NCI-H748 (cell line): ENCODE data around the gene DCUN1D5.

Experiments used
- DNase-seq: peaks from one replicate; lab custom pipeline; 2025; ENCODE audit not compliant: unreplicated experiment; lab: John Stamatoyannopoulos, UW

Gene DCUN1D5

DNA sequence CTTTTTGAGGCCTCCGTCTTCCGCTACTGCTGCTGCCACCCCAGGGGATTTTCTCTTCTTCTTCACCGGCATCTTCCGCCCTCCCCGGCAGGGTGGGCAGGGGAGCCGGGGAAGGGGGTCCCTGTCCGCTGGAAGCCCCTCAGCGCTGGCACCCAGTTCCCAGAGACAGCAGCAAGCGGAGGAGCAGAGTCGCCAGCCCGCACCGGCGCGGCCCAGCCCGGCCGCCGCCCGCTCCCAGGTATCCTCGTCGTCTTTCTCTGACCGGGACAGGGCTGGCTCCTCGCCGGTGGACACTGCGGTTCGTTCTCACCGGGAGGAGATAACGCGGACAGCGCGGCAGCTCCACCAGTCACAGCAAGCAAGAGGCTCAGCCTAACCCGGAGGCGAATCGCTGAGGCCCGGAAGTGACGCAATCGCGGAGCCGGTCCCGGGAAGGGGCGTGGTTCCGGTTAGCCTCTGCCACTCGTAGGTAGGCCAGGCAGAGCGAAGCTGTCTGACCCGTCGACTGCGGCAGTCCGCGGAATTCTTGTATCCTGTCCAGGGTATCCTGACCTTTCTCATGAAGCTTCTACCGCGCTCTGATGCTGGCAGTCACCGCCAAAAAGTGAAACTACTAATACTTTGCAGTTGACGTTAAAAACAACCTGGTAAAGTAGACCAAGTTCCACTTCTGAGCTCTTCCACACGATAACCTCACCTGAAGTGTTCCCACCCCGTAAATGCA lies at the start of gene DCUN1D5:
DCUN1D5 (minus strand) TSS at position 360 of the 724 bp plus-strand sequence; CDS start at position 72, 288 bp downstream.
- DNase-seq = peak; percentile 93

DNA sequence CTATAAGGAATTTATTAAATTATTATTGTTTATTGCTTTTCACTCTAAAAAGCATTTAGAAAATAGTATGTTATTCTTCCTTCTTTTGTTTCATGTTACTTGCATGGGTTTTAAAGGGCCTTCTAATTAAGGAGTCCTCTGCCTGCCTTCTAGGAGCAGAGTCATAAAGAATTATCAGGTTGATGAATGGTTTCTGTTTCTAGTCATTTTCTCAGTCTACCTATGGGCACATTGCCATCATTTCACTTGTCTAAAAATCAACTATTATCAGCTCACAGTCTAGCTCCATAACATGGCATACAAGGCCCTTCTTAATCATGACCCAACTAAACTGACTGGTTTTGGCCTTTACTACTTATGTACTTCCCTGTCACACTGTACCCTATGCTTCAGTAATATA lies 33.5 kb upstream of the DCUN1D5 start:
- no peak for DNase-seq

DNA sequence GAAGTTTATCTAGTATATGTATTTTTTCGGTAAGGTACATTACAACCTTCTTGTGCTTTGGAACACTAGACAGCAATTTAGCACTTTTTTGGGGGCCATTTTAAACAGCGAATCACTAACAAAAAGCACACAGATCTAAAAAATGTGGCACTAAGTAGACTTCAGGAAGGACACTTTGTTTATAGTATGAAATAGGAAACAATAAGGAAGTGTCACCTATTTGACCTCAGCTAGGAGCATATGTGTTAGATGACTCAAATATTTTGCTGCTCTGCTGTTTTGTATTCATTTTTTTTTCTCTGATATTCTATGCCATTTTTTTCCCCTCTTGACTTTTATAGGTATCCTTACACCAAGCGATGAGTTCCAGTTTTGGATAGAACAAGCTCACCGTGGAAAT lies 22.9 kb upstream of the DCUN1D5 start:
- no peak for DNase-seq

DNA sequence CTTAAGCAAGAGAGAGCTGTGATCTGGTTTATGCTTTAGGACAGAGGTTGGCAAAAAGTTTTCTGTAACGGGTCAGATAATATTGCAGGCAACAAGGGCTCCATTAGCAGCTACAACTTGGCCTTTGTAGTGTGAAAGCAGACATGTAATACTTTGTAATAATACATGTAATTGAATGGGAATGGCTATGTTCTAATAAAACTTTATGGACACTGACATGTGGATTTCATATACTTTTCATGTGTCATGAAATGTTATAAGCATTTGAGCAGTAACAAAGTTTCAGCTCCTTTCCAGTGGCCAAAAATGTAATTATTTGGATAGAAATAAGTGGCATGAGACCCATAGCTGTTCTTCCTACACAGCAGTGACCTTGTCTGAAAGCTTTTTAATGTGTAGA lies 20.4 kb upstream of the DCUN1D5 start:
- no peak for DNase-seq

DNA sequence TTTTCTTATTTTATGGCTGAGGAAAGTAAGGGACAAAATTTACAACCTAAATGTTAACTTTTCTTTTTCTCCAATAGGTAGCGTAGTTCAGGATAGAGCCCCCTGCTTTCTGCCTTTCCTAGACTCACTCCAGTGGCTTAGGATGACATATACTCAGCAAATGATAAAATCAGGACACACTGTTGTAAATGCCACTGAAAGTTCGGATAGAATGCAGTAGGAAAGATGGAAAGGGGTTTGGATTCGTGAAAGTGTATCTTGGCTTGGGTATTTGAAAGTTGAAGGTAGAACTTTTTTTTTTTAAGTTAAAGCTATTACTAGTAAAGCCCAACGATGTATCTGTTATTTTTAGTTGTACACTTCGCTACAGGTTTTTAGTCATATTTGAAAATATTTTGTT lies 19.4 kb upstream of the DCUN1D5 start:
- no peak for DNase-seq

DNA sequence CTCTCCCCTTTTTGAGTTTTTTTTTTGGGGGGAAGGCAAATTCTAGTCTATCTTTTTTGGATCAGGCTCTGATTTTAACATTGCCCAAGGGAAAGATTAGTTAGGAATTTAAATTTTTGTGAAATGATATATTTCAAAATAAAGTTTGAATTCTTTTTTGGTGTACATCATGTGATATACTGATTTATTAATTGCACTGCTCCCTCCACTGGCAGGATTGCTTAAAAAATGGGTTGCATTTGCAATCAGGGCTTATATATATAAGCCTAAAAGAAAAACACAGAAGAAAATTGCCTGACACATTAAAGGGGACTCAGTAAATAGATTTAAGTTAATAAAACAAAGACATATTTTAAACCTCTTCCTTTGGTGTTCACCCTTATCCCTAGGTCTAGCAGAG lies 18.4 kb upstream of the DCUN1D5 start:
- DNase-seq = no peak

DNA sequence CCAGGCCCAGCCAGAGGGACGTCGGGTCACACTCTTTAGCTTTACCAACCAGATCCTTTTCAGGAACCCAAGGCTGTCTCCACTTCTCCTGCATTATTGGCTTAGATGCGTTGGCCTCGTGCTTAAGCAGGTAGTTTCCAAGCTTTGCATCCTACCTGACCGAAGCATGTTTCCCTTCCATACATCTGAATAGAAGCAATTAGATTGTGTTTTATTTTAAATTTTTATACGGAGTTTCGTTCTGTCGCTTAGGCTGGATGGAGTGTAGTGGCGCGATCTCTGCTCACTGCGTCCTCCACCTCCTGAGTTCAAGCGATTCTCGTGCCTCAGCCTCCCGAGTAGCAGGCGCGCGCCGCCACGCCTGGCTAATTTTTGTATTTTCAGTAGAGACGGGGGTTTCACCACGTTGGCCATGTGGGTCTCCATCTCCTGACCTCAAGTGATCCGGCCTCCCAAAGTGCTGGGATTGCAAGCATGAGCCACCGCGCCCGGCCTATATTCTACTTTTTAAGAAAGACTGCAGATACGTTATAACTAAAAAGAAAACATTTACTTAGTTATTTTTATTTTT lies 17.9 kb upstream of the DCUN1D5 start:
- peak; percentile 42 for DNase-seq

DNA sequence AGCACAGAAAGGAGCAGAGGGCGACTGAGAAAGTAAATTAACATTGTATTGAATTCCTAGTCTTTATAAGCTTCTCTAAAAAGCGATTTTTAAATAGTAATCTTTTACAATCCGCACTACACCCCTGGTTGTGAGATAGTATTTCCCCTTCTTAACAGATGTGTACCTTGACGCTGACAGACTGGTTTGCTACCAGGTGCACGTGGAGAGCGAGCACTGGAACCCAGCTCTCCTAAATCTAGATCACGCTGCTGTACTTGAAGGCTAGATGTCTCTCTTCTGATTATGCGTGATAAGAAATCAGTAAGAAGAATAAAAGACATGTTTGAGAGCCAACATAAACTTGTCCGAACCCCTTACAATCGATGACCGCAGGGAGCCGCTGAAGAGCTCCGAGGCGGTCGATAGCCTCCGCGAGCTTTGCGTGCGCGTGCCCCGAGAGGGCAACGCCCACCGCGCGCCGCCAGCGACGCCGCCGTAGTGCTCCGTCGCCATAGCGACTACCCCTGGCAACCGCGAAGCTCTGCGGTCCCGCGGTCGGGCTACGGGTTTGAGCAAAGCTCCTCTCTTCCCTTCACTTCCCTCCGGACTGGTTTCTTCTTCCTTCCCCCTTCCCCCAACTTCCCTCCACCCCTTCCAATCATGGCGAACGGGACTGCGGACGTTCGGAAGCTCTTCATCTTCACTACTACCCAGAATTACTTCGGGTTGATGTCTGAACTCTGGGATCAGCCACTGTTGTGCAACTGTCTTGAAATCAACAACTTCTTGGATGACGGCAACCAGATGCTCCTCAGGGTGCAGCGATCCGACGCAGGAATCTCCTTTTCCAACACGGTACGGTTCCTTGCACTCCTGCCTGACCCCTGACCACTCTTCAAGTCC lies 17.2 kb upstream of the DCUN1D5 start, which contains the start of gene DYNC2H1:
DYNC2H1 (plus strand) TSS at position 494 of the 885 bp plus-strand sequence; CDS start at position 643, 149 bp downstream.
- peak; percentile 92 for DNase-seq

DNA sequence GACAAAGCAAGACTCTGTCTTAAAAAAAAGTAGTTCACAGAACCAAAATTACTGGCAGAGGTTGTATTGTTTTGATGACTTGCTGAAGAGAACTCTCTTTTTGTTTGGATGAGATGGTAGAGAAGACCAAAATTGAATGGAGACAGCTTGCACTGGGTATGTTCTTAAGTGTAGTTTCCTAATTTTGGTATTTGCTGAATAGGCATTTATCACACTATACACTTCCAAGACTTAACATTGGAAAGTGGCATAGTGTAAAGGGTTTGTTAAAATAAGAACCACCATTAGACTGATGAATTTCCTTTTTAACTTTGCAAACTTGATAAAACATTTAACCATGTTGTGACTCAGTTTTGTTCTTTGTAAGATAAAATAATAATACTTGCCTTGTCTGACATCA lies 5.3 kb upstream of the DCUN1D5 start:
- DNase-seq = no peak

DNA sequence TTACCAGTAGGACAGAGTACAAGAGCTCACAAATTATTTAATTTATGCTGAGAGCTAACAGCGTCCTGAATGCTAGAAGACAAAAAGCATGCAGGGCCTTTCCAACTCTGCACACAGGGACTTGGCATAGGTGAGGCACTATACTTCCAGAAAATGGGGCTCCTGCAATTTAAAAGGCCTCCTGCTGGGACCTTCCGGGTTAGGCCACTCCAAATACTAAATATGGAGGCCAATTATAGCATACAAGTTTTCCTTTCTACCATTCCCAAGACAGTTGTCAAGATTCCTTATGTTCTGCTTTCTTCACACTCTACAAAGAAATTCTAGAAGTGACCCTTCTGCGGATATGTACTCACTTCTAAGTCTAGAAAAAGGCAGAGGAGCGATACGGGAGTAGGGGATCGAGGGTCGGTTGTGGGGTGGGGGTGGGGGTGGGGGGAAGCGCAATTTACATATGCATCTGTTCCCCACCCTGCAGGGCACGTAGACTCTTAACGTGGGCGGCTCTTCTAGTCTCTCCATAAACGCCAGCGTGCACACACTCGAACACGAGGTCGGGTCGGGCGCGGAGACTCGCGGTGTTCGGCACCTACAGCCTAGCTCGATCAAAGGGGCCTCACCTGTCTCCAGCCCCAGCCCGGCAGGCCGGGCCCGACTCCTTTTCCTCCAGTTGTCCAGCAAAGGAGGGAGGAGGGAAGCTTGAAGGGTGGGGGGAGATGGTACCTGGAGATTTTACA lies 728 bp downstream of the DCUN1D5 start:
- DNase-seq = peak; percentile 57

DNA sequence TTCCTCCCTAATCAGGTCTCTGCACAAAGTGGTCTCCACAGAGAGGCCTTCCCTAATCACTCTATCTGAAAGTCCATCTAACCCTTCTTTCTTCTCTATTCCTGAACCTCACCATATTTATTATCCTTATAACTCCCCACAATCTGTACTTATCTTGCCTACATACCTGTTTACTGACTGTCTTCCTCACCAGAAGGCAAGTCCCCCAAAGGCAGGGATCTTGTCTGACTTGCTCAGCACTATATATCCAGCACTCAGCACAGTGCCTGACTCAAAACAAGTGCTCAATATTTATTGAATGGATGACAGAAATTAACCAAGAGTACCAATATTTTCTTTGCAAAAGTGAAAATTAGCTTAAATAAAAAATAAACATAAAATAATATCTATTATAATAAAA lies 5.5 kb downstream of the DCUN1D5 start:
- no peak for DNase-seq

DNA sequence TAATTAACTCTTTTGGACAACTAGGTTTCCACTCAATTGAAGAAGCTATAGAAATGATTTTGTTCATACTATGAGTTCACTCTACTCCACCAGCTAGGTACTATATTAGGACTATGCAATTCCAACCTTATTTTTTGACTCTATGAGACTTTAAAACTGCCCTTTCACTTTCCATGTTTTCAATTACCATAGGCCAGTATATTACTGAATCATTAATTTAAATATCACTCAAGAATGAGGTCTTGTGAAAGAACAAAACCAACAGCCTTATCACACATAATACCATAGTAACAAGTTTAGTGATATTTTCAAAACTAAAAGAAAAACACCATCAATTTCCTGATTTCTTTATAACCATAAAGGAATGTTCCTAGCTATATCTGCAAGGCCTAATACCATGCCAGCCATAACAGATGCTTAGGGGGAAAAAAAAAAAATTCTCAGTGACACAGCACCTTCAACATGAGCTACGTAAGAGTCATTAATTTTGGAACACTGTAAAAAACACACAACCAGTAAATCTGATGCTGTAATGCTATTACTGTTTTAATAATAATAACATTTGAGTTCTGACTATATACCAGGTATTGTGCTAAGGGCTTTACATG lies 6.1 kb downstream of the DCUN1D5 start:
- no peak for DNase-seq

DNA sequence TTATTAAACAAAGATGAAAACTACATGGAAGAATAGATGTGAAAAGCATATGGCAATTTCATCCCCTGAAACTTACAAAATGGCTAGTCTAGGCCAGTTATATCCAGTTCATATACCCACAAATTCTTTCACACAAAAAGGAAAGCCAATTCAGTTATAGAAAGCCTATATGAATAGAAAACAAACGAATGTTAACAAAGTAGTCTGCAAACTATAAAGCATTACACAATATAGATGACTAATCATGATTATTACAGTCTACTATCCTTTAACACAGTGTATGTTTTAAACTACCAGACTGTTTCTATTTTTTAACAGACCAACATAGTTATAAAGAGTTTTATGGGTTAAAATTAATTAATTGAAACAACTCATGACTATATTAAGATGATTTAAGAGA lies 12.1 kb downstream of the DCUN1D5 start:
- no peak for DNase-seq

DNA sequence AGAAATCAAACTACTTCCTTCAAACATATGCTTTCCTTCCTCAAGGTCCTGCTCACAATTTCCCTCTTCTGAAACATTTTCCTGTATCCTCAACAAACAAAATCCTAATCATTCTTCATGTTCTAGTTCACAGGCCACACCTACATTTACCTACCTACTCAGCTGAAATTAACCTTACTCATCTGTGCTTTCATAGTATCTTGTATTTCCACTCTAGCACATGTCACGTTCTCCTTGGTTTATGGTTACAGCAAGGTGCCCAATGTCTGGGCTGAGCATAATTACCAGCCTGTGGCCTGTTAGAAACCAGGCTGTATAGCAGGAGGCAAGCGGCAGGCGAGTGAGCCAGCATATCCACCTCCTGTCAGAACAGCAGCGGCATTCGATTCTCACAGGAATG lies 13.2 kb downstream of the DCUN1D5 start:
- no peak for DNase-seq

DNA sequence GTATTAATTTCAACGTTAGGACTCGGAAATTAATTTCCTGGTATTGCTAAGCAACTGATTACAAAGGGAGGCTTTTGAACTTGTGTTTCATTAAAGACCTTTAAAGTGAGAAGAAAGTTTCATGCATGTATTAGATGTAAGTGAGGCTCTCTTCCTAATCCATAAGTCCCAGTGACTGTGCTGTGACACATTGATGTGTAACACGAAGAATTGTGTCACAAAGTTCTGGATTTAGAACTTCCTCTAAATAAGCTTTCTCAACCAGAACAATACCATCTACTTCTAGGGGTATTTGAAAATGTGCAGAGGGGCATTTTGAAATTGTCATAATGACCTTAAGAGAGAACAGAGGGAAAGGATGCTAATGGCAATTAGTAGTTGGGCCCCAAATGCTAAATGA lies 14.4 kb downstream of the DCUN1D5 start:
- no peak for DNase-seq

DNA sequence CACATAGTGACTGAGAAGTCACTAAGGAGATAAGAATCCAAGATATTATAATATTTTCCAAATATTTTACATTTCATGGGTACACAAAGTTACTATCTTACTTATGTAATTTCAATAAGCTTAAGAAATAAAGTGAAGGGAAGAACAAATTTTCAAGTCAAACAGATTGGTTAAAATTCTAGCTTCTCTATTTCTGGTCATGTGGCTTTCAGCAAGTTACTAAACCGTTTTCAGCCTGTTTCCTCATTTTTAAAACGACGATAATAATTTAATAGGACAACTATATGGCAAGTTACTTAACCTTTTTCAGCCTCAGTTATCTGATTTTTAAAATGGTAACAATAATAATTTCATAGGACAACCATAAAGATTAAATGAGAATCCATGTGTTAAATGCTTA lies 15.6 kb downstream of the DCUN1D5 start:
- DNase-seq = no peak

DNA sequence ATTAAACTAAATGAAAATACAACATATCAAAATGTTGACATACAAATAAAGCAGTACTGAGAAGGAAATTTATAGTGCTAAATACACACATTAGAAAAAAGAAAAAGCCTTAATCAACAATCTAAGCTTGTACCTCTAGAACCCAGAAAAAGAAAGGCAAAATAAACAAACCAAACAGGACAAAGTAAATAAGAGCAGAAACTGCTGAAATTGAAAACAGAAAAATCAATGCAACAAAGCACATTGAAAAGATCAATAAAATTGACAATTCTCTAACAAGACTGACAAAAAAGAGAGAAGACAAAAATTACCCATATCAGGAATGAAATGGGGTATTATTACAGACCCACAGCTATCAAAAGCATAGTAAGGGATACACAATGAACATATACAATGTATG lies 21.0 kb downstream of the DCUN1D5 start:
- DNase-seq = no peak

DNA sequence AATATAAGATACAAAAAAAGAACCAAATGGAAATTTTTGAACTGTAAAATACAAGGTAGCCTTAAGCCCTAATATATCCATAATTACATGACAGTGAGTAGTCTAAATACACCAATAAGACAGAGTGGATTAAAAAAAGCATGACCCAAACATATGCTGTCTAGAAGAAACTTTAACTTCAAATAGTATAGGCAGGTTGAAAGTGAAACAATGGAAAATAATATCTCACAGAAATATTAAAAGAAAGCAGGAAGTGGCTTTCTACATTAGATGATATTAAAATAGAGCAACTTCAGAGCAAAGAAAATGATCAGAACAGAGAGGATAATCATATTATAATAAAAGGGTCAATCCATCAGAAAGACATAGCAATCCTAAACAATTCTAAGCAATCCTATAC lies 21.8 kb downstream of the DCUN1D5 start:
- DNase-seq = no peak

DNA sequence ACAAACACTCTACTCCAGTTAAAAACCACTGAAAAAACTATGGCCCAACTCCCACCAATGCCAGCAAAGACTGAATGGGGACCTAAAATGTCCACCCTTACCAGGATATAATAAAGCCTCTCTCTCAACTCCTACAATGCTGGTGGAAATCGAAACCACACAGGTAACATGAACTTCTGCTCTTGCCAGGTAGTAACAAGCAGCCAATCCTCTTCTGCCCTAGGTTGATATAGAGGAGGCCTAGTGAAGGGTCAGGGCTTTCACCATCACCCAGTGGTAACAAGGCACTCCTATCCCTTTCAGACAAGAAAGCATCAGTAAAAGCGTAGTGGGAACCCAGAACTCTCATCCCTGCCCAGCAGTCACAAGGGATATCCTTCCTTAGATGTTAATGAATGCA lies 22.6 kb downstream of the DCUN1D5 start:
- no peak for DNase-seq

DNA sequence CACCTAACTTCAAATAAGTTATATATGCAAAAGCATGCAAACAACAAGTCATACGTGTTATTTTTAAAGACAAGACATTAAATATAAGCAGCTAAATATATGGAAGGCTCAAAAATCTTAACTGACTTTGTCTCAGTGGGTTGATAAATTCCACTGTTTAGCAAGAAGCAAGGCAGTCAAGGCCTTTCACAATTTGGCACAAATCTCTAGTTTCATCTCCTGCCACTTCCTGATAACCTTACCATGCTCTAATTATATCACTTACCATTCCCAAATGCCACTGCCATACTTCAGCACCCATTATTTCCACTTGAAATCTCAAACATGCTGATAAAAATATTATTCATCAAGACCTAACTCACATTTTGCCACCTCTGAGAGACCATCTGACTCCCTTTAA lies 24.8 kb downstream of the DCUN1D5 start:
- no peak for DNase-seq

DNA sequence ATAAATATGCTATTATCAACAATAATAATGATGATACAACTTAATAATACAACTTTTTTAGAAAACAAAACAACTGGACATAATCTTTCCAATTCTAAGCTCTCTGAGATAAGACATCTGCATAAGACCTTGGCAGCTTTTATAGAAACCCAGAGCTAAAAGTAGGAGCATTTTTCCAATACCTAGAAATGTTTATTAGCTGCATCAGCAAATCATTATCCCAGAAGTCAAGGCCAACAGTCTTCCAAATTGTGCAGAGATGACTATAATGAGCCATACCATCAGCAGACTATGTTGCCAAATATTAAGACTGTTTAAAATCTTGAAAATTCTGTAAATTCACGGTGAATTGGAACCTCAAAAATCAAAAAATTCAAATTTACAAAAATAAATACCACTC lies 30.3 kb downstream of the DCUN1D5 start:
- no peak for DNase-seq
